Motor neuron (in vitro differentiated cells): ENCODE data around the gene ZNF768. TPM values are rescaled to one million over a fixed set of nuclear protein-coding genes. Genes with fewer than 3 reads are reported as not detected.
A peak's percentile ranks its signal among the peaks of the same experiment; 100 is the strongest.

Source experiments
- ATAC-seq, 8 experiments: fragments of 200-7000 bp; cut with Tn5 transposase; replicated peaks in 6 of 8; 2 replicates each; pipeline ENCODE4 v1.8.0; 2021; ENCODE audit warnings: mild to moderate bottlenecking in 8 of 8, moderate library complexity in 8 of 8
- H3K27ac ChIP-seq, 2 donors: fragments of 250-450 bp; sonication (Bioruptor Pico); 2 replicates each; pipeline ENCODE4 v1.9.0; 2021; ENCODE audit warnings: antibody characterized with exemption in 2 of 2, mild to moderate bottlenecking in 2 of 2, moderate library complexity in 1 of 2
- H3K4me1 ChIP-seq, 2 donors: fragments of 250-450 bp; sonication (Bioruptor Pico); replicated peaks in 1 of 2; 2 replicates each; pipeline ENCODE4 v1.6.1; 2021; ENCODE audit warnings: antibody characterized with exemption in 2 of 2, mild to moderate bottlenecking in 2 of 2, moderate library complexity in 1 of 2
- H3K4me3 ChIP-seq, 5 donors: fragments of 250-450 bp; sonication (Bioruptor Pico); 2 replicates each; pipeline ENCODE4 v1.9.0; 2021; ENCODE audit warnings: antibody characterized with exemption in 5 of 5, mild to moderate bottlenecking in 5 of 5, moderate library complexity in 4 of 5
- WGBS, 10 experiments: fragments of 450-650 bp; shearing (Covaris generic); methylation state at CpG; one replicate each; pipeline ENCODE4 v1.0.0; 2022; 5-methylcytosine and 5-hydroxymethylcytosine counted together
- in situ Hi-C, 9 experiments: fragments of 400-800 bp; cut with MboI; loops; one replicate each; pipeline ENCODE4 v1.15.0; 2021; ENCODE audit warnings: low sequenced_read_pairs in 9 of 9, low pct_unique_long_range_greater_than_20kb in 2 of 9; ENCODE audit not compliant: unreplicated experiment in 9 of 9
- total RNA-seq, 8 experiments: library from RNA; unstranded; fragments of 300-600 nt; gene quantifications; 2 replicates each; pipeline versions ENCODE4 v1.2.3 to v1.2.4, GENCODE V29; 2022

Gene ZNF768
- total RNA-seq, 8 experiments from 2014 or later, result 19.2 to 50.4 (median 36.7) TPM

- ATAC-seq, result no peak
- Histone ChIP-seq H3K4me1 (peaks cover 12 to 23% of the 10 kb centered on the region in 2 donors), H3K4me3 (no peak overlapping the region), H3K27ac (no peak overlapping the region)
- in situ Hi-C loops, result no loop called here
- WGBS, 10 experiments, result 56 to 80% (median 73%) methylated on average over 1 to 5 of the region's 7 CpGs; no CpG with 5 or more reads in 6 of the 10 experiments
Observed at GRCh38 chr16:30565526-30565925, 39.2 kb upstream of the ZNF768 start.

- Histone ChIP-seq H3K27ac (no peak overlapping the region), H3K4me1 (peaks cover 7 to 8% of the 10 kb centered on the region in 2 donors), H3K4me3 (no peak overlapping the region)
- no peak for ATAC-seq
- in situ Hi-C loops, result no loop called here
- 91 to 100% (median 95%) methylated on average over 1 to 12 of the region's 14 CpGs; no CpG with 5 or more reads in 3 of the 10 experiments for WGBS, 10 experiments
Observed at GRCh38 chr16:30562021-30562420, 35.7 kb upstream of the ZNF768 start.

GRCh38 chr16:30561089-30561816 lies 34.9 kb upstream of the ZNF768 start:
- H3K27ac ChIP-seq, result no peak overlapping the region
- ATAC-seq, result no peak
- in situ Hi-C loops, result no loop called here

GRCh38 chr16:30559690-30560089 lies 33.3 kb upstream of the ZNF768 start:
- H3K4me3 ChIP-seq, result no peak overlapping the region
- peaks cover 12 to 16% of the 10 kb centered on the region in 2 donors for H3K4me1 ChIP-seq
- no peak for ATAC-seq
- peak overlapping the region in 1 of 2 donors; percentile 98 for H3K27ac ChIP-seq
- WGBS, 10 experiments, result 78 to 100% (median 96%) methylated on average over 1 to 4 of the region's 6 CpGs; no CpG with 5 or more reads in 1 of the 10 experiments
- in situ Hi-C loops, result no loop called here

More at GRCh38 chr16:30561089-30561816, 34.9 kb upstream of the ZNF768 start:
- H3K4me1 ChIP-seq, result peaks cover 12 to 15% of the 10 kb centered on the region in 2 donors
- H3K4me3 ChIP-seq, result no peak overlapping the region
- 13 to 85% (median 74%) methylated on average over 1 to 15 of the region's 46 CpGs; no CpG with 5 or more reads in 1 of the 10 experiments for WGBS, 10 experiments

- peak overlapping the region; percentile 98 for H3K27ac ChIP-seq
- in situ Hi-C loops, result no loop called here
- H3K4me3 ChIP-seq, result peak overlapping the region; percentile 61 to 96 (median 71)
- ATAC-seq, result no peak
- 51 to 100% (median 83%) methylated on average over 1 to 20 of the region's 21 CpGs; no CpG with 5 or more reads in 1 of the 10 experiments for WGBS, 10 experiments
- peaks cover 12 to 16% of the 10 kb centered on the region in 2 donors for H3K4me1 ChIP-seq
Observed at GRCh38 chr16:30558789-30559377, 32.5 kb upstream of the ZNF768 start.

- Histone ChIP-seq H3K4me1 (peaks cover 12 to 16% of the 10 kb centered on the region in 2 donors), H3K4me3 (peak within 1 kb of the TSS; percentile 61 to 96 (median 71)), H3K27ac (peak within 1 kb of the TSS; percentile 98)
- peak; percentile 94 to 98 (median 96) for ATAC-seq
- WGBS, 10 experiments, result 0 to 2% (median 0%) methylated on average over 1 to 27 of the region's 74 CpGs; no CpG with 5 or more reads in 2 of the 10 experiments
- in situ Hi-C loops, result no loop called here
Observed at GRCh38 chr16:30557957-30558788, 31.8 kb upstream of the ZNF768 start, which contains the start of gene ZNF764. Gene ZNF764, minus strand, starts transcription at chr16:30558374. Its CDS starts 192 bp downstream, at chr16:30558182.

- Histone ChIP-seq H3K4me3 (peak overlapping the region; percentile 61 to 96 (median 71)), H3K4me1 (peaks cover 12 to 16% of the 10 kb centered on the region in 2 donors), H3K27ac (peak overlapping the region; percentile 98)
- WGBS, 10 experiments, result 0% methylated on average over 1 to 4 of the region's 17 CpGs; no CpG with 5 or more reads in 6 of the 10 experiments
- ATAC-seq, result peak in 2 of 8 experiments; percentile 0 to 1
- in situ Hi-C loops, result no loop called here
Observed at GRCh38 chr16:30557707-30557956, 31.3 kb upstream of the ZNF768 start.

GRCh38 chr16:30556125-30556473 lies 29.7 kb upstream of the ZNF768 start:
- Histone ChIP-seq H3K27ac (no peak overlapping the region), H3K4me3 (no peak overlapping the region), H3K4me1 (peaks cover 12 to 16% of the 10 kb centered on the region in 2 donors)
- in situ Hi-C loops, result no loop called here
- no peak for ATAC-seq
- 66 to 100% (median 85%) methylated on average over 1 to 8 of the region's 10 CpGs; no CpG with 5 or more reads in 4 of the 10 experiments for WGBS, 10 experiments

GRCh38 chr16:30555315-30556124 lies 29.2 kb upstream of the ZNF768 start:
- H3K4me1 ChIP-seq, result peaks cover 12 to 16% of the 10 kb centered on the region in 2 donors
- no peak overlapping the region for H3K4me3 ChIP-seq
- 97 to 100% methylated on average over 7 to 34 of the region's 69 CpGs; no CpG with 5 or more reads in 8 of the 10 experiments for WGBS, 10 experiments
- no peak for ATAC-seq
- no peak overlapping the region for H3K27ac ChIP-seq
- in situ Hi-C loops, result no loop called here

- in situ Hi-C loops, result no loop called here
- 95 to 100% (median 100%) methylated on average over 1 to 2 of the region's 18 CpGs; no CpG with 5 or more reads in 6 of the 10 experiments for WGBS, 10 experiments
- H3K27ac ChIP-seq, result no peak overlapping the region
- H3K4me3 ChIP-seq, result no peak overlapping the region
- H3K4me1 ChIP-seq, result peaks cover 12 to 16% of the 10 kb centered on the region in 2 donors
- ATAC-seq, result no peak
Observed at GRCh38 chr16:30554557-30555314, 28.4 kb upstream of the ZNF768 start.

- no peak for ATAC-seq
- Histone ChIP-seq H3K4me3 (no peak overlapping the region), H3K27ac (no peak overlapping the region), H3K4me1 (peaks cover 8 to 11% of the 10 kb centered on the region in 2 donors)
- in situ Hi-C loops, result no loop called here
- 82 to 100% (median 100%) methylated on average over 1 to 2 of the region's 2 CpGs; no CpG with 5 or more reads in 1 of the 10 experiments for WGBS, 10 experiments
Observed at GRCh38 chr16:30553393-30553899, 27.1 kb upstream of the ZNF768 start.
